Activated CD8-positive, alpha-beta memory T cell treated with anti-CD3 and anti-CD28 coated beads, Interleukin-2, amount 10 ng/mL, durations not matched to agents 7 days and 5 days (primary cell): Measurements from ENCODE around the gene SLC25A2. TPM values are rescaled to one million over a fixed set of nuclear protein-coding genes. Genes with fewer than 3 reads are reported as not detected.

Source experiments
- ATAC-seq: fragments of 150-1000 bp; cut with Tn5 transposase; one replicate; pipeline ENCODE4 v1.10.0; 2021; ENCODE audit warnings: moderate library complexity
- CTCF ChIA-PET: fragments of 350-600 bp; sonication (Branson Sonifier 250); formaldehyde crosslinking; loops from one replicate; lab custom pipeline; 2021; ENCODE audit warnings: antibody characterized with exemption; lab: Charles Lee
- DNase-seq: peaks from one replicate; pipeline ENCODE4 v3.0.0-alpha.2; 2020
- H3K27ac Mint-ChIP-seq: one replicate; pipeline ENCODE4 v1.8.0; 2021; ENCODE audit warnings: mild to moderate bottlenecking, mixed read lengths
- H3K27me3 Mint-ChIP-seq: one replicate; pipeline ENCODE4 v1.8.0; 2021; ENCODE audit warnings: mixed read lengths
- H3K36me3 Mint-ChIP-seq: one replicate; pipeline ENCODE4 v1.8.0; 2021; ENCODE audit warnings: mild to moderate bottlenecking, mixed read lengths
- H3K4me1 Mint-ChIP-seq: one replicate; pipeline ENCODE4 v1.8.0; 2021; ENCODE audit warnings: mixed read lengths
- H3K4me3 Mint-ChIP-seq: one replicate; pipeline ENCODE4 v1.8.0; 2021; ENCODE audit warnings: mild to moderate bottlenecking, moderate library complexity, mixed read lengths
- H3K9me3 Mint-ChIP-seq: one replicate; pipeline ENCODE4 v1.8.0; 2022; ENCODE audit warnings: low read depth, mixed read lengths
- total RNA-seq, 2 experiments: library from RNA; stranded (reverse); gene quantifications; one replicate each; pipeline ENCODE4 v1.2.3, GENCODE V29; 2021

The SLC25A2 gene
- total RNA-seq, 2 experiments from 2014 or later = 0.56 to 1.1 TPM

- DNase-seq (no peak), ATAC-seq (no peak)
- peaks cover 3% of the 10 kb centered on the region for H3K36me3 Mint-ChIP-seq
- H3K4me1 Mint-ChIP-seq = no peaks in the 10 kb centered on the region
- peaks cover 26% of the 10 kb centered on the region for H3K9me3 Mint-ChIP-seq
- H3K27ac Mint-ChIP-seq = no peak overlapping the region
- no peaks in the 10 kb centered on the region for H3K27me3 Mint-ChIP-seq
- CTCF ChIA-PET = interaction anchor here (0.7 kb wide), 1 partner anchor 49 kb away, joined by 3 read pairs; no protein-coding TSS in a partner anchor
- no peak overlapping the region for H3K4me3 Mint-ChIP-seq
These were observed 34.7 kb downstream of the SLC25A2 start for GRCh38 chr5:141269195-141269594.

GRCh38 chr5:141261238-141261546 lies 42.7 kb downstream of the SLC25A2 start:
- no peaks in the 10 kb centered on the region for H3K27me3 Mint-ChIP-seq
- DNase-seq = no peak
- H3K4me1 Mint-ChIP-seq = no peaks in the 10 kb centered on the region
- ATAC-seq = no peak
- CTCF ChIA-PET = no interaction called here
- no peak overlapping the region for H3K4me3 Mint-ChIP-seq
- peaks cover 14% of the 10 kb centered on the region for H3K36me3 Mint-ChIP-seq
- no peak overlapping the region for H3K27ac Mint-ChIP-seq
- H3K9me3 Mint-ChIP-seq = peaks cover 46% of the 10 kb centered on the region

- H3K9me3 Mint-ChIP-seq = peaks cover 45% of the 10 kb centered on the region
- peaks cover 14% of the 10 kb centered on the region for H3K36me3 Mint-ChIP-seq
- H3K27ac Mint-ChIP-seq = no peak overlapping the region
- no peaks in the 10 kb centered on the region for H3K4me1 Mint-ChIP-seq
- ATAC-seq = no peak
- CTCF ChIA-PET = no interaction called here
- H3K27me3 Mint-ChIP-seq = no peaks in the 10 kb centered on the region
- no peak overlapping the region for H3K4me3 Mint-ChIP-seq
- no peak for DNase-seq
These were observed 43.2 kb downstream of the SLC25A2 start for GRCh38 chr5:141260458-141261237.

DNA sequence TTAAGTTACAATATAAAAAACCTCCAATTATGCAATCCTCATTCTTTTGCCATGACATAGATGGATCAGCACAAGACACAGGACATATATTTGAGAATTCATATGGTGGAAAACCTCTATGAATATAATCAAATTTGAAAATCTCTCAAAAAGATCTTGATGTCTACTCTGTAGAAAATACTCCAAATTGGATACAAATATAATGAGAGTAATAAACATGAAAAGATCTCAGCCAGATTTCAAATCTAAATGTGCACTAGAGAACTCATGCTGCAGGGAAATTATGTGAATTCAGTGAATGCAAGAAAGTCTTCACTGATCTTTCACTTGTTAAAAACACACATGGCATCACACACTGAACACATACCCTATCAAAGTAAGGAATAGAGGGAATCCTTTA lies 44.9 kb downstream of the SLC25A2 start:
- no peak for DNase-seq
- Mint-ChIP-seq H3K4me1 (no peaks in the 10 kb centered on the region), H3K27ac (no peak overlapping the region), H3K36me3 (peaks cover 13% of the 10 kb centered on the region), H3K4me3 (no peak overlapping the region), H3K27me3 (no peaks in the 10 kb centered on the region), H3K9me3 (peaks cover 47% of the 10 kb centered on the region)
- ATAC-seq = no peak
- CTCF ChIA-PET = no interaction called here

GRCh38 chr5:141258464-141258863 lies 45.4 kb downstream of the SLC25A2 start:
- CTCF ChIA-PET = interaction anchor here (1.0 kb wide), 1 partner anchor 62 kb away, joined by 3 read pairs; the partner anchor contains the start of gene TAF7
- Mint-ChIP-seq H3K36me3 (peaks cover 12% of the 10 kb centered on the region), H3K27ac (no peak overlapping the region), H3K27me3 (no peaks in the 10 kb centered on the region), H3K4me1 (no peaks in the 10 kb centered on the region), H3K4me3 (no peak overlapping the region), H3K9me3 (peaks cover 51% of the 10 kb centered on the region)
- ATAC-seq (no peak), DNase-seq (no peak)

Other genes with a start within 250 kb of the SLC25A2 start
- not detected for gene PCDHB2, start 209.4 kb downstream of the SLC25A2 start, total RNA-seq
- not detected for gene PCDHB3, start 203.6 kb downstream of the SLC25A2 start, total RNA-seq
- not detected for gene PCDHB4, start 182.2 kb downstream of the SLC25A2 start, total RNA-seq
- not detected for gene PCDHB5, start 168.8 kb downstream of the SLC25A2 start, total RNA-seq
- not detected for gene PCDHB6, start 154.0 kb downstream of the SLC25A2 start, total RNA-seq
- gene PCDHB7, start 131.4 kb downstream of the SLC25A2 start, total RNA-seq = not detected
- not detected for gene PCDHB8, start 126.3 kb downstream of the SLC25A2 start, total RNA-seq
- gene PCDHB16, start 121.7 kb downstream of the SLC25A2 start, total RNA-seq = not detected
- not detected for gene PCDHB9, start 116.9 kb downstream of the SLC25A2 start, total RNA-seq
- gene PCDHB10, start 111.7 kb downstream of the SLC25A2 start, total RNA-seq = not detected
- not detected for gene PCDHB11, start 104.4 kb downstream of the SLC25A2 start, total RNA-seq
- gene PCDHB12, start 95.3 kb downstream of the SLC25A2 start, total RNA-seq = not detected
- gene PCDHB13, start 90.1 kb downstream of the SLC25A2 start, total RNA-seq = not detected
- gene PCDHB14, start 80.7 kb downstream of the SLC25A2 start, total RNA-seq = not detected
- not detected for gene PCDHB15, start 58.7 kb downstream of the SLC25A2 start, total RNA-seq
- 10 to 100 TPM; 57.3 to 64.6 TPM for gene TAF7, start 16.7 kb upstream of the SLC25A2 start, total RNA-seq
- not detected for gene PCDHGA1, start 26.5 kb upstream of the SLC25A2 start, total RNA-seq
- gene PCDHGA2, start 34.7 kb upstream of the SLC25A2 start, total RNA-seq = not detected
- gene PCDHGA3, start 39.8 kb upstream of the SLC25A2 start, total RNA-seq = under 1 TPM in 1 of 2 experiments, not detected in 1; 0.15 TPM
- not detected for gene PCDHGB1, start 46.0 kb upstream of the SLC25A2 start, total RNA-seq
- under 1 TPM in 1 of 2 experiments, not detected in 1; 0.20 TPM for gene PCDHGA4, start 51.0 kb upstream of the SLC25A2 start, total RNA-seq
- under 1 TPM; 0.12 to 0.67 TPM for gene PCDHGB2, start 55.9 kb upstream of the SLC25A2 start, total RNA-seq
- gene PCDHGA5, start 60.1 kb upstream of the SLC25A2 start, total RNA-seq = under 1 TPM; 0.09 to 0.12 TPM
- gene PCDHGB3, start 66.2 kb upstream of the SLC25A2 start, total RNA-seq = under 1 TPM; 0.09 to 0.41 TPM
- gene PCDHGA6, start 69.8 kb upstream of the SLC25A2 start, total RNA-seq = under 1 TPM; 0.16 to 0.20 TPM
- gene PCDHGA7, start 78.7 kb upstream of the SLC25A2 start, total RNA-seq = under 1 TPM in 1 of 2 experiments, not detected in 1; 0.07 TPM
- gene PCDHGB4, start 83.6 kb upstream of the SLC25A2 start, total RNA-seq = under 1 TPM; 0.07 to 0.09 TPM
- gene PCDHGA8, start 88.6 kb upstream of the SLC25A2 start, total RNA-seq = not detected
- not detected for gene PCDHGB5, start 93.9 kb upstream of the SLC25A2 start, total RNA-seq
- gene PCDHGA9, start 98.7 kb upstream of the SLC25A2 start, total RNA-seq = not detected
- not detected for gene PCDHGB6, start 104.0 kb upstream of the SLC25A2 start, total RNA-seq
- gene PCDHGA10, start 108.9 kb upstream of the SLC25A2 start, total RNA-seq = not detected
- not detected for gene PCDHGB7, start 113.6 kb upstream of the SLC25A2 start, total RNA-seq
- gene PCDHGA11, start 117.0 kb upstream of the SLC25A2 start, total RNA-seq = not detected
- gene PCDHGA12, start 126.5 kb upstream of the SLC25A2 start, total RNA-seq = under 1 TPM in 1 of 2 experiments, not detected in 1; 0.07 TPM
- gene PCDHGC3, start 171.9 kb upstream of the SLC25A2 start, total RNA-seq = not detected
- not detected for gene PCDHGC4, start 181.0 kb upstream of the SLC25A2 start, total RNA-seq
- not detected for gene PCDHGC5, start 185.0 kb upstream of the SLC25A2 start, total RNA-seq